GM19463 (cell line): ENCODE measurements around the gene BMF.

ENCODE experiments used
- ATAC-seq: cut with Tn5 transposase; IDR thresholded peaks from one replicate; pipeline ENCODE4 v1.9.1; 2021; ENCODE audit warnings: mild to moderate bottlenecking, moderate library complexity; ENCODE audit not compliant: unreplicated experiment

Gene BMF

GRCh38 chr15:40052604-40053003, 56.1 kb downstream of the BMF start:
- no peak for ATAC-seq

GRCh38 chr15:40051616-40052415, 56.9 kb downstream of the BMF start:
- ATAC-seq = no peak

- no peak for ATAC-seq
These were observed 57.8 kb downstream of the BMF start for GRCh38 chr15:40050788-40051470.

GRCh38 chr15:40048926-40049475, 59.7 kb downstream of the BMF start:
- no peak for ATAC-seq

- ATAC-seq = no peak
These were observed 60.4 kb downstream of the BMF start for GRCh38 chr15:40048211-40048792.

- peak; percentile 52 for ATAC-seq
These were observed 61.1 kb downstream of the BMF start for GRCh38 chr15:40047415-40048210.

- no peak for ATAC-seq
These were observed 61.8 kb downstream of the BMF start for GRCh38 chr15:40046721-40047414.

GRCh38 chr15:40045572-40046217, 63.0 kb downstream of the BMF start:
- peak; percentile 26 for ATAC-seq

GRCh38 chr15:40044717-40045571, 63.7 kb downstream of the BMF start:
- ATAC-seq = peak; percentile 73

GRCh38 chr15:40043927-40044716, 64.6 kb downstream of the BMF start:
- no peak for ATAC-seq

- ATAC-seq = no peak
These were observed 65.8 kb downstream of the BMF start for GRCh38 chr15:40042791-40043320.

GRCh38 chr15:40040770-40041169, 67.9 kb downstream of the BMF start:
- no peak for ATAC-seq

- no peak for ATAC-seq
These were observed 68.4 kb downstream of the BMF start for GRCh38 chr15:40040293-40040635.

GRCh38 chr15:40038638-40039543, 69.8 kb downstream of the BMF start, which contains the start of gene SRP14:
TSS of gene SRP14 (minus strand) at chr15:40039181. CDS start at chr15:40039116, 65 bp downstream.
- ATAC-seq = peak; percentile 96

- ATAC-seq = no peak
These were observed 70.4 kb downstream of the BMF start for GRCh38 chr15:40038275-40038637.
